ENCODE measurements around the gene NUFIP2.
A peak's percentile ranks its signal among the peaks of the same experiment; 100 is the strongest.
"Not testable (repeated sequence)": the region's sequence is repeated elsewhere in the genome, so short reads cannot be mapped to it uniquely, and the experiment has no call there.

NUFIP2 gene, protein sequence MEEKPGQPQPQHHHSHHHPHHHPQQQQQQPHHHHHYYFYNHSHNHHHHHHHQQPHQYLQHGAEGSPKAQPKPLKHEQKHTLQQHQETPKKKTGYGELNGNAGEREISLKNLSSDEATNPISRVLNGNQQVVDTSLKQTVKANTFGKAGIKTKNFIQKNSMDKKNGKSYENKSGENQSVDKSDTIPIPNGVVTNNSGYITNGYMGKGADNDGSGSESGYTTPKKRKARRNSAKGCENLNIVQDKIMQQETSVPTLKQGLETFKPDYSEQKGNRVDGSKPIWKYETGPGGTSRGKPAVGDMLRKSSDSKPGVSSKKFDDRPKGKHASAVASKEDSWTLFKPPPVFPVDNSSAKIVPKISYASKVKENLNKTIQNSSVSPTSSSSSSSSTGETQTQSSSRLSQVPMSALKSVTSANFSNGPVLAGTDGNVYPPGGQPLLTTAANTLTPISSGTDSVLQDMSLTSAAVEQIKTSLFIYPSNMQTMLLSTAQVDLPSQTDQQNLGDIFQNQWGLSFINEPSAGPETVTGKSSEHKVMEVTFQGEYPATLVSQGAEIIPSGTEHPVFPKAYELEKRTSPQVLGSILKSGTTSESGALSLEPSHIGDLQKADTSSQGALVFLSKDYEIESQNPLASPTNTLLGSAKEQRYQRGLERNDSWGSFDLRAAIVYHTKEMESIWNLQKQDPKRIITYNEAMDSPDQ

DNA sequence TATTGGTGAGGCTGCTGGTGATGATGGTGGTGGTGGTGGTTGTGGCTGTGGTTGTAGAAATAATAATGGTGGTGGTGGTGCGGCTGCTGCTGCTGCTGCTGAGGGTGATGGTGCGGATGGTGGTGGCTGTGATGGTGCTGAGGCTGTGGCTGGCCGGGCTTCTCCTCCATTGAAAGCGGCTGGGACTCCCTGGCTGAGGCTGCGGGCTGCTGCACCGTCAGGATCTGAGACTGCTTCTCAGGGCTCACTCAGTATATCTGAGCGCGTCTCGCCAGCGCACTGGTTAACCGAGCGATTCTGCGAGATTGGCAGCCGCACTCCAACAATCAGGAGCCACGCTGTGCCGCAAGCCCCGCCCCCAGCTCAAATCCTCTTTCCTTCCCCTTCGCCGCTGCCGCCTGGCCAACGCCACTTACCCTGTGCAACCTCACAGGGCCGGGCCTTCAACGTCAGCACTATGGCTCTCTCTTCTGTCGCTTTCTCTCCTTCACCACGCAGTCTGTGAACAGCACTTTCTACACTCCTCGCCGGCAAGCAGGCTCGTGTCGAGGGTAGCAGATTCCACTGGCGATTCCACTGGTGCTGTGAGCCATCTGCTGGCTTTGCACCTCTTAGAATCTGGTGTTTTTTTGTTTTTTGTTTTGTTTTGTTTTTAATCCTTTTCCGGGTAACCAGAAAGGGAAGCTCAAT is at the start of gene NUFIP2:
TSS of gene NUFIP2 (minus strand) at position 259 of the 690 bp plus-strand sequence. CDS start at position 170, 89 bp downstream.
- DNase-seq (ENCODE audit: low read depth in 2 of 3, low spot score in 1 of 3), result peak; percentile 97 to 99 (median 98)

DNA sequence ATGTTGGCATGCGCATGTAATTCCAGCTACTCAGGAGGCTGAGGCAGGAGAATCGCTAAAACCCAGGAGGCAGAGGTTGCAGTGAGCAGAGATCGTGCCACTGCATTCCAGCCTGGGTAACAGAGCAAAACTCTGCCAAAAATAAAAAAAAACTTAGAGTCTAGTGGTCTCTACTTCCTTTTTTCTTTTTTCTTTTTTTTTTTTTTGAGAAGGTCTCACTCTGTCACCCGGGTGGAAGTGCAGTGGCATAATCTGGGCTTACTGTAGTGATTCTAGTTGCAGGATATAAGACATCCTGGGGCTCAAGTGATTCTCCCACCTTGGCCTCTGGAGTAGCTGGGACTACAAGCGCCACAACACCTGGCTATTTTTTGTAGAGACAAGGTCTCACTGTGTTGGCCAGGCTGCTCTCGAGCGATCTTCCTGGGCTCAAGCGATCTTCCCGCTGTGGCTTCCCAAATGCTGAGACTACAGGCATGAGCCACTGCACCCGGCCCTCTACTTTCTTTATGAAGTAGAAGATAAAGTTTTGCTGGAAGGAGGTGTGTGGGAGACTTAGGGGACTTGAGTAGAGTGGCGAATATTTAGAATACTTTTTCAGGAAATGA is 48.3 kb upstream of the NUFIP2 start:
- DNase-seq (ENCODE audit: low read depth in 2 of 3, low spot score in 1 of 3), result no peak

DNA sequence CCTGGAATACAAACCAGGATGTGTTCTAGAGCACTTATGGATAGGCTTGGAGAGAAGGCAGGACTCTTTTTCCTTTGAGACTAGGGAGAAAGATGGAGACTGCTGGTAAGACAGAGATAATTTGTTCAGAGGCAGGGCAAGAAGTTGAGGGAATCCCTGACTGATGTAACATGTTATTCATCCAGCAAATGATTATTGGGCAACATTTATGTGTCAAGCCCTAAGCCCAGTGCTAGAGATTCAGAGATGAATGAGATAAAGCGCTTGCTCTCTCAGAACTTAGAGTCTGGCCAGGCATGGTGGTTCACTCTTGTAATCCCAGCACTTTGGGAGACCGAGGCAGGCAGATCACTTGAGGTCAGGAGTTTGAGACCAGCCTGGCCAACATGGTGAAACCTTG is 47.8 kb upstream of the NUFIP2 start:
- DNase-seq (ENCODE audit: low read depth in 2 of 3, low spot score in 1 of 3), result no peak

DNA sequence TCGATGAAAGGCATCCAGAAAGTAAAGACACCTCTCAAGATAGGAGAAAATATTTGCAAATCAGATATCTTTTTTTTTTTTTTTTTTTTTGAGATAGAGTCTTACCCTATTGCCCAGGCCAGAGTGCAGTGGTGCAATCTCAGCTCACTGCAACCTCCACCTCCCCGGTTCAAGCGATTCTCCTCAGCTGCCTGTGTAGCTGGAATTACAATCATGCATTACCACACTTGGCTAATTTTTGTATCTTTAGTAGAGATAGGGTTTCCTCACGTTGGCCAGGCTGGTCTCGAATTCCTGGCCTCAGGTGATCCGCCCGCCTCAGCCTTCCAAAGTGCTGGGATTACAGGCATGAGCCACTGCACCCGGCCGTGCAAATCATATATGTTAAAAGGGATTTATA is 45.1 kb upstream of the NUFIP2 start:
- not testable (repeated sequence) for DNase-seq (ENCODE audit: low read depth in 2 of 3, low spot score in 1 of 3)

DNA sequence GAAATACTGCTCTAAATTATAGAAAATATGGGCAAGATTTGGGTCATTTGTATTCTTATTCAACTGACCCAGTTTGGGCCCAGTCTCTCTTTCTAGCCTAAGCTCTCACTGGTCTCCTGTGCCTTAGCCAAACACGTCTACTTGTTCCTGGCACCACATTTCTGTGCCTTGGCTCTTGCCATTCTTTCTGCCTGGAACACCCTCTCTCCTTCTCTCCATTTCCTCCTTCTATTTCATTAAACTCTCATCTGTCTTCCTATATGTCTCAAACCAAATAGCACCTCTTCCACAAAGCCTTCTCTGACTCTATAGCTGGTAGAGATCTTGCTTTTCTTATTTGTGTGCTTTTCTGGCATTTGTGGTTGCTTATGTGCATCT is 37.7 kb upstream of the NUFIP2 start:
- DNase-seq (ENCODE audit: low read depth in 2 of 3, low spot score in 1 of 3), result no peak

DNA sequence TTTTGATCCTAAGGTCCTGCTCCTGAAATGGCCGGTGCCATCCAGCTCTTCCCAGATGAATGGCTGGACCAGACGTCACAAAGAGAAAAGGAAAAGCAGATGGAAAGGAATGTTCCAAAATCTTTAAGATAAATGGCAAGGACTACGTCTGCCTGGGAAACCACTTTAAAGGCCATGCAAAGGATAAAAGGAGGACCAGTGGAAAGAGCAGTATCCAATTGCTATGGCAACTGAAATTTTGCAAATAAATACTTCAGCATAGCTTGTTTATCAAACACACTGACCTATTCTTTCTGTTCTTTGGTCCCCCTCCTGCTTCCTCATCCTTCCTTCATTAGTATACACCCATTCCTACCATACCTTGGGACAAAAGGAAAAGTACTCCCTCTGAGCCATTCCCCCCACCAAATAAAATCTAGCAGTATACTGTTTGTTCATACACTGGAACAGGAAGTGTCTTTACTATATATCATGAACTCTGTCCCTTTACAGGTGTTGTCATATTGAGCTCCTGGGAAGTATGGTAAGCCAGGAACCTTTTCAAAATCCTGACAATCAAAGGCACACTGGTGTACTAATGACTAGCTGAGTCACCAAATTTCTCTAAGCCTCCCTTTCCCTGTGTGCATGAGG is 37.2 kb upstream of the NUFIP2 start:
- DNase-seq (ENCODE audit: low read depth in 2 of 3, low spot score in 1 of 3), result no peak

DNA sequence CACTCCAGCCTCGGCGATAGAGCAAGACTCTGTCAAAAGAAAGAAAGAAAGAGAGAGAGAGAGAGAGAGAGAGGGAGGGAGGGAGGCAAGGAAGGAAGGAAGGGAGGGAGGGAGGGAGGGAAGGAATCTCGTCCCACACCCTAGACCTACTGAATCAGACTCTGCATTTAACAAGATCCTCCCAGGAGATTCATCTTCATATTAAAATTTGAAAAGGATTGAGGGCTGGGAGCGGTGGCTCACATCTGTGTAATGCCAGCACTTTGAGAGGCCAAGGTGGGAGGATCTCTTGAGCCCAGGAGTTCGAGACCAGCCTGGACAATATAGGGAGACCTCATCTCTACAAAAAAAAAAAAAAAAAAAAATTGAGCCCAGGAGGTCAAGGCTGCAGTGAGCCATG is 33.5 kb upstream of the NUFIP2 start:
- DNase-seq (ENCODE audit: low read depth in 2 of 3, low spot score in 1 of 3), result no peak

DNA sequence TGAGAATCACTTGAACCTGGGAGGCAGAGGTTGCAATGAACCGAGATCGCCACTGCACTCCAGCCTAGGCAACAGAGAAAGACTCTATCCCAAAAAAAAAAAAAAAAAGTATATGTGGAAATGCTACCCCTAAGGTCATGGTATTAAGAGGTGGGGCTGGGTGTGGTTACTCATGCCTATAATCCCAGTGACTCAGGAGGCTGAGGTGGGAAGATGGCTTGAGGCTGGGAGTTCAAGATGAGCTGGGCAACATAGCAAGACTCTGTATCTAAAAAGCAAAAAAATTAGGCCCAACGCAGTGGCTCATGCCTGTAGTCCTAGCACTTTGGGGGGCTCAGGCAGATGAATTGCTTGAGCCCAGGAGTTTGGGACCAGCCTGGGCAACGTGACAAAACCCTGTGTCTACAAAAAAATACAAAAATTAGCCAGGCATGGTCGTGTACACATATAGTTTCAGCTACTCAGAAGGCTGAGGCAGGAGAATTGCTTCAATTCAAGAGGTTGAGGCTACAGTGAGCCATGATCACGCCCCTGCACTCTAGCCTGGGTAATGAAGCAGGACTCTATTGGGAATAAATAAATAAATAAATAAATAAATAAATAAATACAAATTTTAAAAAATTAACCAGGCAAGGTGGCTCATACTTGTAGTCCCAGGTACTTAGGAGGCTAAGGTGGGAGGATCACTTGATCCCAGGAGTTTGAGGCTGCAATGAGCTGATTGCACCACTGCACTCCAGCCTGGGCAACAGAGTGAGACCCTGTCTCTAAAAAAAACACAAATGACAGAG is 32.3 kb upstream of the NUFIP2 start:
- no peak for DNase-seq (ENCODE audit: low read depth in 2 of 3, low spot score in 1 of 3)

DNA sequence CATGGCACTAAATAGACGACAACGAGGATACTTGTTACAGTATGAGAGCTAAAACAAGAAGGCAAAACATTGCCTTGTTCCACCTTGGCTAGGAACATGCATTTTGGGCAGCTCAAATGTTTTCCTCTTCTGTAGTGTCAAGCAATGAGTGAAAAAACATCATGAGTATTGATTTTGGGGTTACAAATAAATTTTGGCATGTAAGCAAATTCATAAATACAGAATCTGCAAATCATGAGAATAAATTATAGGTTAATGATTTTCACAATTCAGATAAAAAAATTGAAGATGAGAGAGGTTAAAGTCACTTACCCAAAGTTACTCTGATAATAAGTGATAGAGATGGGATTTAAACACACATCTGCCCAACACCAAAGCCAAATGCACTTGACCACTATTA is 28.4 kb upstream of the NUFIP2 start:
- no peak for DNase-seq (ENCODE audit: low read depth in 2 of 3, low spot score in 1 of 3)

DNA sequence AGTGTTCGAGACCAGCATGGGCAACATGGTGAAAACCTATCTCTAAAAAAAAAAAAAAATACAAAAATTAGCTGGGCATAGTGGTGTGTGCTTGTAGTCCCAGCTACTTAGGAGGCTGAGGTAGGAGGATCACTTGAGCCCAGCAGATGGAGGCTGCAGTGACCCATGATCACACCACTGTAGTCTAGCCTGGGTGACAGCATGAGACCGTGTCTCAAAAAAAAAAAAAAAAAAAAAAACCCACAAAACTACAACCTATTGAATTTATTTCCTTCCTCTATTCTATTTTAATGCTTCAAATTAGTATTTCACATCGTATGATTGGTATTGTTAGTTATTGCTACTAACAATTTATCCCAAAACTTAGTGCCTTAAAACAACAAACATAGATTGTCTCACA is 9.4 kb upstream of the NUFIP2 start:
- no peak for DNase-seq (ENCODE audit: low read depth in 2 of 3, low spot score in 1 of 3)

DNA sequence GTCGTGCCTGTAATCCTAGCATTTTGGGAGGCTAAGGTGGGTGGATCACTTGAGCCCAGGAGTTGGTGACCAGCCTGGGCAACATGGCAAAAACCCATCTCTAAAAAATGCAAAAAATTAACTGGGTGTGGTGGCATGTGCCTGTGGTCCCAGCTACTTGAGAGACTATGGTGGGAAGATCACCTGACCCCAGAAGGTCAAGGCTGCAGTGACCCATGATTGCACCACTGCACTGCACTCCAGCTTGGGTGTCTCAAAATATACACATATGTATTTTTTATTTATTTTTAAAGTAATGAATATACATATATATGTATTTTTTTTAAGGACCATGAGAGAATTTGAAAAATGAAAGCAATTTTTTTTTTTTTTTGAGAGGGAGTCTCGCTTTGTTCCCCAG is 5.1 kb upstream of the NUFIP2 start:
- no peak for DNase-seq (ENCODE audit: low read depth in 2 of 3, low spot score in 1 of 3)

DNA sequence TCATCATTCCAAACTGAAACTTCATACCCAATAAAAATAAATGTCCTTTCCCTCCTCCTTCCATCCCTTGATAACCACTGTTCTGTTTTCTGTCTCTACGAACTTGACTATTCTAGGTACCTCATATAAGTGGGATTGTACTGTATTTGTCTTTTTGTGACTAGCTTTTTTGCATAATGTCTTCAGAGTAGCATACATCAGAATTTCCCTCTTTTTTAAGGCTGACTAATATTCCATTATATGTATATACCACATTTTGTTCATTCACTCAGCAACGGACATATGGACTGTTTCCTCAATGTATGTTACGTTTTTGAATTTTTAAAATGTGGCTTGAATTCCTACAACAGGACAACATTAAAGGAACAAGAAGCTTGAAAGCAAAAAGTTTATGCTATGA is 1.5 kb upstream of the NUFIP2 start:
- no peak for DNase-seq (ENCODE audit: low read depth in 2 of 3, low spot score in 1 of 3)

DNA sequence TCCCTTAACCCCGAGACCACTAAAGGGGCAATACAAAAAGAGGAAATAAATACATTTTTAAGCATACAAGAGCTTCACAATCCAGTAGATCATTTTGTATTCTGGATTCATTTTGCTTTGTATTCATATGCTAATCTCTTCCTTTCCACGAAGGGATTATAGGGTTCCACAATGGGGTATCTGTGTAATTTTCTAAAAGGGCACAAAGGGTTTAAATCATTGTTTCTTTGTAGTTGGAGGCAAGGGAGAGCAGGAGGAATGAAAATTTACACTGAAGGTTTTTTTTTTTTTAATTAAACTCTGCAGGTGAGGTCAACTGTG is 592 bp upstream of the NUFIP2 start:
- DNase-seq (ENCODE audit: low read depth in 2 of 3, low spot score in 1 of 3), result no peak

DNA sequence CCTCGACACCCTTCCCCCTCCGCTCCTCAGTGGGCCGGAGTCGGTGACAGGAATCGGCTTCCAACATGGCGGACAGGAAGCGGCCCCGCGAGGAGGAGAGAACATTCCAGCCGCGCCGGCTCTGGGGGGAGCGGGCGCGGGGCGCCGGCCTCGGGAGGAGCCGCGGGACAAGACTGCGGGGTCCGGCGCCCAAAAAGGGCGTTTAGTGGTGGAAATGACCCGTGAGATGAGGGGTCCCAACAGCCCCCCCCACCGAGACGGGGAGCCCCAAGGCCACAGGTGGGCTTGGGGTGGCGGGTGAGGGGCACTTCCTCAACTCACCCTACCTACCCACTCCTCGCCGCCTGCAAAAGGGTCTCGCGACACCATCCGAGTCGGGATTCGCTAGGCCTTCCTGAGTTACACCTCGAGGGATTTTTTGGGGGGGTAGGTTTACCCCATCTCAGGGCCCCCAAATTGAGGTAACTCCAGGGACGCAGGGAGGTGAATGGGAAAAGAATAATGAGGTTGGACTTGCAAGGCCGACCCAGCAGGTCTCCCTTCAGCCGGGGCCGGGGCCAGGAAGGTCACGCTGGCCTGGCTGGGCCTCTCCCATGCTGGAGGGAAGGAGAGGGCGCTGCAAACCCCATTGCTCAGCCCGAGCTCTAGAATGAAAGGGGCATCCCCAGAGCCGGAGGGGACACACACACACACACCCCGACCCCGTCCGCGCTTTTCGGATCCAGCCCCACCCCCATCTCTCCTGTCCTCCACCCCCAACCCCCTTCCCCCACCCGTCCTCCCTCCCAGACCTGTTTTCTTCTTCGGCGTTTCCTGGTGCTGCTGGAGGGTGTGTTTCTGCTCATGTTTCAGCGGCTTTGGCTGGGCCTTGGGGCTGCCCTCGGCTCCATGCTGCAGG is 707 bp downstream of the NUFIP2 start:
- peak in 2 of 3 donors; percentile 44 to 61 for DNase-seq (ENCODE audit: low read depth in 2 of 3, low spot score in 1 of 3)

DNA sequence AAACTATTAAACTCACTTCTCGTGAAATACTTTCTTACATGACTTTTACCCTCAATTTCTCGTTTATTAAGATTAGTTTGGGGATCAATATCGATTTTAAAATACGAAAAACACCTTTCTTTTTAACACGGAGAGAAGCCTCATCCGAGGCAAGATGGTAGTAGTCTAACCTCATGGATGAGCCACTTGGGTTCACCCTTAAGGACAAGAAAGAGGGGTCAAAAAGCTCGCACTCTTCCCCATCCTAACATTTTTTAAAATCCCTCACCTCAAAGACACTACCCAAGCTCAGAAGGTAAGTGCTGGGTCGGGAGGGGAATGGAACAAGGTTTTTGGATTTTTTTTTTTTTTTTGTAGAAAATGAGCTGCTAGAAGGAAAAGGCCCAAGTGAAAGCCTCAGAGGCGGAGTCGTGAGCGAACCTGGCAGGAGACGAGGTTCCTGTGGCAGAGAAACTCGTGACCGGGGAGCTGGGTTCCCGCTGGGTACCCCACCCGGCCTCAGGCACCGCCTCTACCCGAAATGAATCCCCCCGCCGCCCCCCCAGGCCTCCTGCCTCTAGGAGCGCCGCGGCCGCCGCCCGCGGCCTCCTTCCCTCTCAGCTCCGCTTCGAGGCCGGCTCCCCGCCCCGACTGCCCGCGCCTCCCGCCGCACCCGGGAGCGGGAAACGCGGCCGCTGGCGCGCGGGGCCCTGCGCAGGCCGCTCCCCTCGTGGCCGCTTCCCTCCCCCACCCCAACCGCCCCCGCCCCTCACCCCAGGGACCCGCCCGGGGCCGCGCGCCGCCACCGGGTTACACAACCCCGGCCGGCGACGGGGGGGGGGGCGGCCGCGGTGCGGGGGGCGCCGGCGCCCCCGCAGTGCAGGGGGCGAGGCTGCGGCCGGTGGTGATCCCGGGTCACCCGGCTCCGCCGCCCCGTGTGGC is 1.6 kb downstream of the NUFIP2 start:
- peak; percentile 23 to 34 (median 32) for DNase-seq (ENCODE audit: low read depth in 2 of 3, low spot score in 1 of 3)

DNA sequence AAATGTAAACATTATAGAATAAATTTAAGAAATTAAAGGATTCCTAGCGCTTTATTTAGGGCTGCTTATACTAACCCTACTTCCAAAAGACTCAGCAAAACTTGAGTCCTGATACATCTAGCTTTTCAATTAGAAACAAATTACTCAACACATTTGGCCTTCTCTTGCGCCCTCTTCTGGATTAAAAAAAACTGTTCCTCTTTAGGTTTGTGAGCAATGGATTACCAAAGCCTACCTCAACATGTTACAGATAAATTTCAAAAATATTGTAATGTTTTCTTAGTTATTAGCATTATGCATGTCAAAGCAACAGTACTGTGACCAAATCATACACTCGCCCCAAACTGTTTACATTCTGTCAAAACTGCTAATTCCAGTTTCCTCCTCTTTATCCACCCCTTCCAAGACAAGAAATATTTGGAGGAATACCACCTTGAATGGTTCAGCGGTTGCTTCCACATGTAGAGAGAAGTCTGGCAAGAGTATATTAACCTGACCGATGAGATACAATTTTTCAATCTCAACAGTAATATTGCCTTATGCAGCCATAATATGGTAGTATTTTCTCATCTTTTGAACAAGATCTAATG is 2.7 kb downstream of the NUFIP2 start:
- peak in 1 of 3 donors; percentile 59 for DNase-seq (ENCODE audit: low read depth in 2 of 3, low spot score in 1 of 3)

DNA sequence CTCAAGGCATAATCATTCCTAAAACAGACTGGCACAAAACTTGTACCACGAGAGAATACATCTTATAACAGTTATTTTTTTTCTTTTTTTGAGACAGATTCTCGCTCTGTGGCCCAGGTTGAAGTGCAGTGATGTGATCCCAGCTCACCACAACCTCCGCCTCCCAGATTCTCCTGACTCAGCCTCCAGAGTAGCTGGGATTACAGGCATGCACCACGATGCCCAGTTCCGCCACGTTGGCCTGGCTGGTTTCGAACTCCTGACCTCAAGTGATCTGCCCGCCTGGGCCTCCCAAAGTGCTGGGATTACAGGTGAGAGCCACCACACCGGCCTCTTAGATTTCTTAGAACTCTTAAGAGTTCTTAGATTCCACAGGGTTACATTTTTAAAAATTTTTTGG is 4.1 kb downstream of the NUFIP2 start:
- no peak for DNase-seq (ENCODE audit: low read depth in 2 of 3, low spot score in 1 of 3)

DNA sequence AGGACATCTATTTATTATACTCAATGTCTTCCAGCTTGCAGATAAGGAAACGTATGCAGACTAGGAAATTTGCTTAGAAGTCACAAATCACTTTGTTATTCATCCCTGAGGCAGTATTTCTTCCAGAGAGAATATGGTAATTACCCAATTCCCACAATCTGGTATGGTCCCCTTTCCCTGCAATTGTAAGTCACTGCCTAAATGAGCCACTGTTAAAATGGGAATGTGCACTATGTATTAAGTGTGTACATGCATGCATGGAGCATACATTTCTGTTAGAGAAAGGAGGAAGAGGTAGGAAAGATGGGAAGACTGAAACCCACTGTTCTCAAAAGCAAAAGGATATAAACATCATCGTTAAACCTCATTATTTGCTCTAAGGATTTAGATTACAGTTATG is 10.0 kb downstream of the NUFIP2 start:
- DNase-seq (ENCODE audit: low read depth in 2 of 3, low spot score in 1 of 3), result no peak
